ENCODE results near the gene SLC37A2. TPM values are rescaled to one million over a fixed set of nuclear protein-coding genes. Genes with fewer than 3 reads are reported as not detected.

The SLC37A2 gene
- total RNA-seq, 2 experiments from 2014 or later, result 0.41 to 0.76 TPM

DNA sequence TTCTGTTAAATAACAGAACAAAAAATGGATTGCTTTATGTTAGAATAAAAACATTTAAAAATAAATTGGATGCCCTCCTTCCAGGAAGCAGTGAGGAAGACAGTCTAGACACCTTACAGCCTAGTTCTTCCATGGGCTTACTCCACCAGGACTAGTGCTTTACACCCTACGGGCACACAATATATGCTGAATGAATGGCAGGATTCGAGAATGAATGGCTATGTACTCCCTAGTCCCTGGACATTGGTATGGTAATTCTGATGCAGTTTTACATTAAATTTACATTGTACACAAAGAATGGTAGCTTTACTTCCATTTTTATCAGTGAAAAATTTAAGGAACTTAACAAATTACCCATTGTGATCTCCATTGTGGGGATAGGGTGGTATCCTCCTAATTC lies 31.6 kb downstream of the SLC37A2 start:
- Mint-ChIP-seq H3K36me3 (ENCODE audit: low read depth) (peaks cover 11% of the 10 kb centered on the region), H3K27ac (no peak overlapping the region), H3K9me3 (ENCODE audit: low read depth) (no peaks in the 10 kb centered on the region), H3K4me3 (no peak overlapping the region), H3K4me1 (peaks cover 3% of the 10 kb centered on the region), H3K27me3 (no peaks in the 10 kb centered on the region)
- intact Hi-C loops (cut with DNase I, micrococcal nuclease), result loop anchor here in 1 of 2 experiments (5.0 to 10.0 kb wide), 2 partner anchors 253 to 310 kb away; no protein-coding TSS in a partner anchor
- ATAC-seq, result no peak
- ChIA-PET CTCF (no interaction called here), POLR2A (no interaction called here)
- no peak for DNase-seq

DNA sequence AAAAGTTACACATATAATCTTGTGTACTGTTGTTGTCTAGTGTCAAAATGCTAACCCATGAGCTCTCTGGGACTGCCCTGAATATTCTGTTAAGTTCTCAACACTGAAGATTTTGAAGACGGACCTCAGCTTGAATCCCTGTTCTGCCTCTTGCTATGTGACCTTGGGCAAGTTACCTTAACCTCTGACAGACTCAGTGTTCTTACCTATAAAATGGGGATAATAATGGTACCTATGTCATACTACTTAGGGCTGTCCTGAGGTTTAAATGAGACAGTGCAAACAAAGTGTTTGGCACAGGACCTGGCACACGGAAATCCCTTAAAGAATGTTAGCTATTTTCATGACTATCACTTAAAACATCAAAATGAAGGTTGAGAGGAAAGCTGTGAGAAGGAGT lies 37.0 kb downstream of the SLC37A2 start:
- Mint-ChIP-seq H3K36me3 (ENCODE audit: low read depth) (peaks cover 30% of the 10 kb centered on the region), H3K27me3 (no peaks in the 10 kb centered on the region), H3K27ac (no peak overlapping the region), H3K4me3 (no peak overlapping the region), H3K9me3 (ENCODE audit: low read depth) (no peaks in the 10 kb centered on the region), H3K4me1 (peaks cover 3% of the 10 kb centered on the region)
- intact Hi-C loops (cut with DNase I, micrococcal nuclease), result no loop called here
- ATAC-seq, result no peak
- POLR2A ChIA-PET, result no interaction called here
- CTCF ChIA-PET, result interaction anchor here (0.5 kb wide), 1 partner anchor 40 kb away, joined by 3 read pairs; no protein-coding TSS in a partner anchor
- DNase-seq, result no peak

- Mint-ChIP-seq H3K4me1 (peaks cover 14% of the 10 kb centered on the region), H3K36me3 (ENCODE audit: low read depth) (peaks cover 31% of the 10 kb centered on the region), H3K27ac (no peak overlapping the region), H3K27me3 (no peaks in the 10 kb centered on the region), H3K9me3 (ENCODE audit: low read depth) (no peaks in the 10 kb centered on the region), H3K4me3 (no peak overlapping the region)
- intact Hi-C loops (cut with DNase I, micrococcal nuclease), result no loop called here
- DNase-seq (no peak), ATAC-seq (no peak)
- ChIA-PET CTCF (no interaction called here), POLR2A (no interaction called here)
Measured at GRCh38 chr11:125101596-125101995, 38.5 kb downstream of the SLC37A2 start.

- H3K4me3 Mint-ChIP-seq, result no peak overlapping the region
- ATAC-seq (no peak), DNase-seq (no peak)
- peaks cover 35% of the 10 kb centered on the region for H3K36me3 Mint-ChIP-seq (ENCODE audit: low read depth)
- ChIA-PET CTCF (no interaction called here), POLR2A (no interaction called here)
- no peak overlapping the region for H3K27ac Mint-ChIP-seq
- H3K27me3 Mint-ChIP-seq, result no peaks in the 10 kb centered on the region
- intact Hi-C loops (cut with DNase I, micrococcal nuclease), result no loop called here
- peaks cover 14% of the 10 kb centered on the region for H3K4me1 Mint-ChIP-seq
- H3K9me3 Mint-ChIP-seq (ENCODE audit: low read depth), result no peaks in the 10 kb centered on the region
Measured at GRCh38 chr11:125102025-125102424, 38.9 kb downstream of the SLC37A2 start.

GRCh38 chr11:125102510-125102909 lies 39.4 kb downstream of the SLC37A2 start:
- H3K27ac Mint-ChIP-seq, result no peak overlapping the region
- no peak overlapping the region for H3K4me3 Mint-ChIP-seq
- CTCF ChIA-PET, result interaction anchor here (0.7 kb wide), 1 partner anchor 133 kb away, joined by 3 read pairs; no protein-coding TSS in a partner anchor
- intact Hi-C loops (cut with DNase I, micrococcal nuclease), result no loop called here
- POLR2A ChIA-PET, result no interaction called here
- ATAC-seq (no peak), DNase-seq (no peak)
- no peaks in the 10 kb centered on the region for H3K27me3 Mint-ChIP-seq
- no peaks in the 10 kb centered on the region for H3K9me3 Mint-ChIP-seq (ENCODE audit: low read depth)
- peaks cover 14% of the 10 kb centered on the region for H3K4me1 Mint-ChIP-seq
- H3K36me3 Mint-ChIP-seq (ENCODE audit: low read depth), result peaks cover 34% of the 10 kb centered on the region

- no peak overlapping the region for H3K27ac Mint-ChIP-seq
- peaks cover 24% of the 10 kb centered on the region for H3K4me1 Mint-ChIP-seq
- intact Hi-C loops (cut with DNase I, micrococcal nuclease), result no loop called here
- H3K36me3 Mint-ChIP-seq (ENCODE audit: low read depth), result peaks cover 18% of the 10 kb centered on the region
- POLR2A ChIA-PET, result interaction anchor here (0.7 kb wide), 1 partner anchor 98 kb away, joined by 3 read pairs; no protein-coding TSS in a partner anchor
- ATAC-seq (no peak), DNase-seq (no peak)
- H3K4me3 Mint-ChIP-seq, result no peak overlapping the region
- no peaks in the 10 kb centered on the region for H3K27me3 Mint-ChIP-seq
- no peaks in the 10 kb centered on the region for H3K9me3 Mint-ChIP-seq (ENCODE audit: low read depth)
- CTCF ChIA-PET, result interaction anchor here (0.6 to 1.3 kb wide), 5 partner anchors 10 to 186 kb away, joined by 3 to 4 read pairs (median 3); no protein-coding TSS in a partner anchor
Measured at GRCh38 chr11:125105926-125106325, 42.8 kb downstream of the SLC37A2 start.

GRCh38 chr11:125108469-125108868 lies 45.4 kb downstream of the SLC37A2 start:
- DNase-seq, result no peak

GRCh38 chr11:125110506-125110905 lies 47.4 kb downstream of the SLC37A2 start:
- H3K4me1 Mint-ChIP-seq, result peaks cover 26% of the 10 kb centered on the region
- peak; percentile 29 for DNase-seq
- H3K9me3 Mint-ChIP-seq (ENCODE audit: low read depth), result peaks cover 7% of the 10 kb centered on the region
- ChIA-PET CTCF (interaction anchor here (0.6 to 5.8 kb wide), 6 partner anchors 14 to 254 kb away, joined by 3 to 45 read pairs (median 7); no protein-coding TSS in a partner anchor), POLR2A (no interaction called here)
- peak overlapping the region; percentile 93 for H3K4me3 Mint-ChIP-seq
- intact Hi-C loops (cut with DNase I, micrococcal nuclease), result loop anchor here (2.0 to 5.0 kb wide), 7 partner anchors 54 to 1157 kb away; partner anchors contain the start of genes SIAE (in 2 of the 2), SPA17 (in 2 of the 2), CCDC15 (in 1 of the 2) and CDON (in 1 of the 2)
- peaks cover 12% of the 10 kb centered on the region for H3K36me3 Mint-ChIP-seq (ENCODE audit: low read depth)
- H3K27me3 Mint-ChIP-seq, result no peaks in the 10 kb centered on the region
- H3K27ac Mint-ChIP-seq, result peak overlapping the region; percentile 95
- no peak for ATAC-seq

More at GRCh38 chr11:125108469-125108868, 45.4 kb downstream of the SLC37A2 start:
- Mint-ChIP-seq H3K9me3 (ENCODE audit: low read depth) (peaks cover 5% of the 10 kb centered on the region), H3K36me3 (ENCODE audit: low read depth) (peaks cover 13% of the 10 kb centered on the region), H3K27me3 (no peaks in the 10 kb centered on the region), H3K27ac (no peak overlapping the region), H3K4me1 (peaks cover 32% of the 10 kb centered on the region), H3K4me3 (no peak overlapping the region)
- CTCF ChIA-PET, result no interaction called here
- no peak for ATAC-seq
- intact Hi-C loops (cut with DNase I, micrococcal nuclease), result no loop called here
- POLR2A ChIA-PET, result no interaction called here

GRCh38 chr11:125111001-125111342 lies 47.9 kb downstream of the SLC37A2 start:
- Mint-ChIP-seq H3K36me3 (ENCODE audit: low read depth) (peaks cover 10% of the 10 kb centered on the region), H3K27me3 (no peaks in the 10 kb centered on the region), H3K9me3 (ENCODE audit: low read depth) (peaks cover 7% of the 10 kb centered on the region), H3K4me1 (peaks cover 21% of the 10 kb centered on the region), H3K27ac (peak overlapping the region; percentile 95), H3K4me3 (peak overlapping the region; percentile 93)
- ATAC-seq, result no peak
- POLR2A ChIA-PET, result no interaction called here
- peak; percentile 31 for DNase-seq
- CTCF ChIA-PET, result interaction anchor here (0.6 to 5.8 kb wide), 4 partner anchors 14 to 253 kb away, joined by 3 to 45 read pairs (median 8); no protein-coding TSS in a partner anchor
- intact Hi-C loops (cut with DNase I, micrococcal nuclease), result loop anchor here (1.0 to 5.0 kb wide), 15 partner anchors 54 to 1156 kb away; partner anchors contain the start of genes CCDC15 (in 2 of the 2), SIAE (in 2 of the 2), SPA17 (in 2 of the 2) and CDON (in 1 of the 2)

GRCh38 chr11:125111343-125112207 lies 48.5 kb downstream of the SLC37A2 start, which contains the start of gene TMEM218:
TSS of gene TMEM218 (minus strand) at chr11:125111626. CDS start at chr11:125102241, 9,385 bp downstream.
- Mint-ChIP-seq H3K27me3 (no peaks in the 10 kb centered on the region), H3K9me3 (ENCODE audit: low read depth) (peaks cover 7% of the 10 kb centered on the region), H3K27ac (peak within 1 kb of the TSS; percentile 95), H3K4me3 (peak within 1 kb of the TSS; percentile 93), H3K36me3 (ENCODE audit: low read depth) (peaks cover 10% of the 10 kb centered on the region), H3K4me1 (peaks cover 18% of the 10 kb centered on the region)
- ChIA-PET CTCF (interaction anchor here (0.6 to 5.8 kb wide), 5 partner anchors 13 to 228 kb away, joined by 3 to 45 read pairs (median 7); partner anchors contain the start of gene CCDC15), POLR2A (interaction anchor here (0.5 to 0.7 kb wide), 3 partner anchors 95 to 514 kb away, joined by 3 to 5 read pairs (median 3); partner anchors contain the start of gene CHEK1)
- intact Hi-C loops (cut with DNase I, micrococcal nuclease), result loop anchor here (1.0 to 5.0 kb wide), 15 partner anchors 53 to 1156 kb away; partner anchors contain the start of genes CCDC15 (in 2 of the 2), SIAE (in 2 of the 2), SPA17 (in 2 of the 2) and CDON (in 1 of the 2)
- ATAC-seq (peak; percentile 99), DNase-seq (peak; percentile 98)

GRCh38 chr11:125112208-125112604 lies 49.1 kb downstream of the SLC37A2 start:
- Mint-ChIP-seq H3K4me1 (peaks cover 18% of the 10 kb centered on the region), H3K27me3 (peaks cover 3% of the 10 kb centered on the region), H3K27ac (peak overlapping the region; percentile 95), H3K36me3 (ENCODE audit: low read depth) (peaks cover 5% of the 10 kb centered on the region), H3K9me3 (ENCODE audit: low read depth) (peaks cover 7% of the 10 kb centered on the region), H3K4me3 (peak overlapping the region; percentile 93)
- DNase-seq, result no peak
- intact Hi-C loops (cut with DNase I, micrococcal nuclease), result loop anchor here (5.0 kb wide), 3 partner anchors 440 to 1155 kb away; partner anchors contain the start of genes EI24 (in 1 of the 2), FOXRED1 (in 1 of the 2), SIAE (in 1 of the 2) and SPA17 (in 1 of the 2)
- POLR2A ChIA-PET, result interaction anchor here (0.5 to 0.7 kb wide), 3 partner anchors 96 to 513 kb away, joined by 3 to 5 read pairs (median 3); partner anchors contain the start of gene CHEK1
- CTCF ChIA-PET, result interaction anchor here (0.6 to 5.8 kb wide), 5 partner anchors 13 to 227 kb away, joined by 3 to 45 read pairs (median 7); partner anchors contain the start of gene CCDC15
- ATAC-seq, result no peak
